ENCODE results near the gene KLF6. TPM values are rescaled to one million over a fixed set of nuclear protein-coding genes. Genes with fewer than 3 reads are reported as not detected.

The KLF6 gene
- total RNA-seq, 1 donor from 2014 or later = 330 TPM

DNA sequence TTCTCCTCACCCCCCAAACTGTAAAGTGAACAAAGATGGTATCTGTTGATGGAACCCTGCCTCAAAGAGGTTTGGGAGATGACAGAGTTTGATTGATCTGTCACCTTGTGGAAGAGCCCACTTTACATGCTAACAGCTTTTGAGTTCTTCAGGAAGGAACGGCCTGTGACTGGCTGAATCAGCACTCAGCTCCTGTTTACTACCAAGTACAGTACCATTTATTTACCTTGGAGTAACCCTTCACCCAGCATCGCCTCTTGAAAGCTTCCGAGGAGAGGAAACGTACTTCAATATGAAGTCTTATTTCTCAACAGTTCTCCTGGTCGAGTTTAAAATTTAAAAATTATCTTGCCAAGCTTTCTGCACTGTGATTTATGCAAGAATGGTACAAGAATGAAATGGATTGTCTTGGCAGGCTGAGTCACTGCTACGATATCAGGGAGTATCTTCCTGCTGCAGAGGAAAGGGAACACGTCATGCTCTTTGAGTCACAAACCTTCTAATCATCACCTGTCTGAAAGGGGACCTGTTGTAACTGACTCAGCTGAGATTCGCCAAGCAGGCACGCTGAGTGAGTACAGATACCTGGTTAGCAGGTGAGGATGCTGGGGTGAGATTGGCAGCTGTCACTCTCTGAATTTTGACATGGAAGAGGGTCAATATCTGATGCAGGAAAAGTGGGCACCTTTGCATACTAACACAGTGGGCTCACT is 30.1 kb downstream of the KLF6 start:
- H3K27me3 Mint-ChIP-seq (ENCODE audit: low read depth) = no peaks in the 10 kb centered on the region
- H3K9me3 Mint-ChIP-seq (ENCODE audit: low read depth) = no peaks in the 10 kb centered on the region
- no peak for TF ChIP-seq CTCF (IDR thresholded peaks at IDR 0.05)
- no peaks in the 10 kb centered on the region for H3K36me3 Mint-ChIP-seq (ENCODE audit: low read depth)
- H3K4me3 Mint-ChIP-seq (ENCODE audit: unreplicated experiment) = no peak overlapping the region
- H3K4me1 Mint-ChIP-seq (ENCODE audit: low read depth) = peaks cover 41% of the 10 kb centered on the region
- DNase-seq (ENCODE audit: low spot score) = no peak
- H3K27ac Mint-ChIP-seq (ENCODE audit: unreplicated experiment) = peak overlapping the region; percentile 93

- Mint-ChIP-seq H3K4me1 (ENCODE audit: low read depth) (peaks cover 47% of the 10 kb centered on the region), H3K9me3 (ENCODE audit: low read depth) (no peaks in the 10 kb centered on the region)
These were observed 34.2 kb downstream of the KLF6 start for GRCh38 chr10:3750854-3751253.

GRCh38 chr10:3750006-3750816 is 34.8 kb downstream of the KLF6 start:
- no peak for TF ChIP-seq CTCF (IDR thresholded peaks at IDR 0.05)
- Mint-ChIP-seq H3K27me3 (ENCODE audit: low read depth) (no peaks in the 10 kb centered on the region), H3K9me3 (ENCODE audit: low read depth) (no peaks in the 10 kb centered on the region), H3K4me1 (ENCODE audit: low read depth) (peaks cover 40% of the 10 kb centered on the region), H3K36me3 (ENCODE audit: low read depth) (no peaks in the 10 kb centered on the region), H3K27ac (ENCODE audit: unreplicated experiment) (peak overlapping the region; percentile 95), H3K4me3 (ENCODE audit: unreplicated experiment) (peak overlapping the region; percentile 55)
- no peak for DNase-seq (ENCODE audit: low spot score)

More at GRCh38 chr10:3750854-3751253, 34.2 kb downstream of the KLF6 start:
- Mint-ChIP-seq H3K27me3 (ENCODE audit: low read depth) (no peaks in the 10 kb centered on the region), H3K27ac (ENCODE audit: unreplicated experiment) (no peak overlapping the region), H3K36me3 (ENCODE audit: low read depth) (no peaks in the 10 kb centered on the region), H3K4me3 (ENCODE audit: unreplicated experiment) (no peak overlapping the region)
- no peak for TF ChIP-seq CTCF (IDR thresholded peaks at IDR 0.05)
- no peak for DNase-seq (ENCODE audit: low spot score)

- Mint-ChIP-seq H3K27me3 (ENCODE audit: low read depth) (no peaks in the 10 kb centered on the region), H3K4me1 (ENCODE audit: low read depth) (peaks cover 34% of the 10 kb centered on the region), H3K36me3 (ENCODE audit: low read depth) (no peaks in the 10 kb centered on the region), H3K27ac (ENCODE audit: unreplicated experiment) (peak overlapping the region; percentile 95), H3K9me3 (ENCODE audit: low read depth) (no peaks in the 10 kb centered on the region), H3K4me3 (ENCODE audit: unreplicated experiment) (peak overlapping the region; percentile 55)
- DNase-seq (ENCODE audit: low spot score) = no peak
- TF ChIP-seq CTCF (IDR thresholded peaks at IDR 0.05) = no peak
These were observed 35.4 kb downstream of the KLF6 start for GRCh38 chr10:3749600-3749999.

DNA sequence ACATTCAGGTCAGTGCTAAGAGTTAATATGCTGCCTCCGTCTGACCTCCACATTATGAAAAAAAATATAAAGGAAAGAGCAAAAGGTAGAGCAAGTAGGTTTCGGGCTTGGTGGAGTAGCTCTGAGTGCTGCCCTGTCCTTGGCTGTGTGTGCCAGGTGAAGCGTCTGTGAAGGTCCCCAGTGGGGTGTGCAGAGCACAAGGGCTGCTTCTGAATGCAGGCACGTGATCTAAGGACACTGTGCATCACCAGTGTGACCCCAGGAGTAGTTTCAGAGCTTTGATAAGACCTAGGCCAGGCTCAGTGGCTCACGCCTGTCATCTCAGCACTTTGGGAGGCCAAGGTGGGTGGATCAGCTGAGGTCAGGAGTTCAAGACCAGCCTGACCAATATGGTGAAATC is 36.0 kb downstream of the KLF6 start:
- H3K9me3 Mint-ChIP-seq (ENCODE audit: low read depth) = no peaks in the 10 kb centered on the region
- TF ChIP-seq CTCF (IDR thresholded peaks at IDR 0.05) = no peak
- peak overlapping the region; percentile 20 for H3K27ac Mint-ChIP-seq (ENCODE audit: unreplicated experiment)
- peaks cover 34% of the 10 kb centered on the region for H3K4me1 Mint-ChIP-seq (ENCODE audit: low read depth)
- no peaks in the 10 kb centered on the region for H3K27me3 Mint-ChIP-seq (ENCODE audit: low read depth)
- no peak for DNase-seq (ENCODE audit: low spot score)
- no peaks in the 10 kb centered on the region for H3K36me3 Mint-ChIP-seq (ENCODE audit: low read depth)
- H3K4me3 Mint-ChIP-seq (ENCODE audit: unreplicated experiment) = no peak overlapping the region
